Hematopoietic multipotent progenitor cell (in vitro differentiated cells): ENCODE measurements around the gene SH3TC2. TPM values are rescaled to one million over a fixed set of nuclear protein-coding genes. Genes with fewer than 3 reads are reported as not detected.

Experiments used
- DNase-seq, 3 donors: peaks; one replicate each; pipeline ENCODE4 v3.0.0-alpha.2; 2011 to 2015; ENCODE audit warnings: low read depth in 2 of 3, low spot score in 2 of 3
- small RNA-seq: library from RNA; depleted of rRNA; stranded (forward); fragments of <200 nt; gene quantifications from one replicate; pipeline ENCODE3, GENCODE V24; 2012
- total RNA-seq: library from RNA; depleted of rRNA; stranded (reverse); fragments of >200 nt; gene quantifications from one replicate; pipeline ENCODE4 v1.2.3, GENCODE V29; 2012

The SH3TC2 gene
- total RNA-seq, 1 donor = 2.2 TPM

DNA sequence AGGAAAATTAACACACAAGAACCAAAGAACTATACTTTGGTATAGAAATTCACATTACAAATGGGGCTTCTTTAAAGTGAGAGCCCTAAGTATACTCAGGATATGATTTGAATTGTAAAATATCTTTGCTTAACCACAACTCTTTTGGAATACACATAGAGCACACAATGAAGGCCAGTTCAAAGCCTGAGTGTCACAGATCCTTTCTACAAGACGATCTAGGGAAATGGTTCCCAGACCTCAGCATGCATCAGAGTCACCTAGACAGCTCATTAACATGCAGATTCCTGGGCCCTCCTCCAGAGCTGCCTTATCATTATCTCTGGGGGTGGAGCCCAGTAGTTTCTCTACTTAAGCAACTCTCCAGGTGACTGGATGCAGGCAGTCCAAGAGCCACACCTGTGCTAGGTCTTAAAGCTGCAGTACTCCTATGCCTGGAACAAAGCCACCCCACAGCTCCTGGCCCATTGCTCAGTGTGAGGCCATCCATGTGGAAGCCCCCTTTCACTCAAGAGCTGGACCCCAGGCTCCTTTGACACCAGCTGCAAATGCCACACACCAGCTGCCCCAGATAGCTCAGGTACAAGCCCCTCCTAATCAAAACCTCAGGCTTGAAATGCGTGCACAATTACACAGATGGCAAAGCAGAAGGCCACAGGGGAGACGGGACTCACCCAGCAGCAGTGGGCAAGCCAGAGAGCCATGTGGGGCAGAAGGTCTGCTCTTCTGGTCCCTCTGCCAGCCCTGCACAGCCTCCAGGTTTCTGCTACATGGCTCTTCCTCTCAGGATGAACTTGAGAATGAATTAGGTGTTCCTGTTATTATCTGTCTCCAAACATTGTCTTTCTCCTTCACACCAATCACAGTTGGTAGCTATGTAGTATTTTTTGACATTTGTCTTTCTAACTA lies 106.1 kb downstream of the SH3TC2 start:
- no peak for DNase-seq

Small RNA genes lying within 50 kb of the gene (small RNA-seq; reads per million reads assigned to genes)
- gene MIR584 (not detected), gene RNU6-732P (not detected)

Other genes with a start within 250 kb of the SH3TC2 start
- gene ADRB2, start 236.5 kb downstream of the SH3TC2 start, total RNA-seq = 3.0 TPM
- 0.27 TPM for gene ABLIM3, start 78.4 kb upstream of the SH3TC2 start, total RNA-seq
- 1.9 TPM for gene AFAP1L1, start 208.8 kb upstream of the SH3TC2 start, total RNA-seq